ENCODE results near the gene TTC28. TPM values are rescaled to one million over a fixed set of nuclear protein-coding genes. Genes with fewer than 3 reads are reported as not detected.

Gene TTC28
- total RNA-seq, 1 donor from 2014 or later, result 70.8 TPM

DNA sequence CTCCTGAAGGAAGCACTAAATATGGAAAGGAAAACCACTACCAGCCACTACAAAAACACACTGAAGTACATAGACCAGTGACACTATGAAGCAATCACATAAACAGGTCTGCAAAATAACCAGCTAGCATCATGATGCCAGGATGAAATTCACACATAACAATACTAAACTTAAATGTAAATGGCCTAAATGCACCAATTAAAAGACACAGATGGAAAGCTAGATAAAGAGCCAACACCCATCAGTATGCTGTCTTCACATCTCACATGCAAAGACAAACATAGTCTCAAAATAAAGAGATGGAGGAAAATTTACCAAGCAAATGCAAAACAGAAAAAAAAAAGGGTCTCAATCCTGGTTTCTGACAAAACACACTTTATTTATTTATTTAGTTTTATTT is 171.7 kb downstream of the TTC28 start:
- TF ChIP-seq, protein P1, sequence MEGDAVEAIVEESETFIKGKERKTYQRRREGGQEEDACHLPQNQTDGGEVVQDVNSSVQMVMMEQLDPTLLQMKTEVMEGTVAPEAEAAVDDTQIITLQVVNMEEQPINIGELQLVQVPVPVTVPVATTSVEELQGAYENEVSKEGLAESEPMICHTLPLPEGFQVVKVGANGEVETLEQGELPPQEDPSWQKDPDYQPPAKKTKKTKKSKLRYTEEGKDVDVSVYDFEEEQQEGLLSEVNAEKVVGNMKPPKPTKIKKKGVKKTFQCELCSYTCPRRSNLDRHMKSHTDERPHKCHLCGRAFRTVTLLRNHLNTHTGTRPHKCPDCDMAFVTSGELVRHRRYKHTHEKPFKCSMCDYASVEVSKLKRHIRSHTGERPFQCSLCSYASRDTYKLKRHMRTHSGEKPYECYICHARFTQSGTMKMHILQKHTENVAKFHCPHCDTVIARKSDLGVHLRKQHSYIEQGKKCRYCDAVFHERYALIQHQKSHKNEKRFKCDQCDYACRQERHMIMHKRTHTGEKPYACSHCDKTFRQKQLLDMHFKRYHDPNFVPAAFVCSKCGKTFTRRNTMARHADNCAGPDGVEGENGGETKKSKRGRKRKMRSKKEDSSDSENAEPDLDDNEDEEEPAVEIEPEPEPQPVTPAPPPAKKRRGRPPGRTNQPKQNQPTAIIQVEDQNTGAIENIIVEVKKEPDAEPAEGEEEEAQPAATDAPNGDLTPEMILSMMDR (IDR thresholded peaks at IDR 0.05; ENCODE audit: unreplicated experiment), result no peak
- no peaks in the 10 kb centered on the region for H3K4me1 Mint-ChIP-seq (ENCODE audit: unreplicated experiment)
- H3K9me3 Mint-ChIP-seq (ENCODE audit: unreplicated experiment), result no peaks in the 10 kb centered on the region
- H3K27ac Mint-ChIP-seq (ENCODE audit: unreplicated experiment), result no peak overlapping the region
- peaks cover 31% of the 10 kb centered on the region for H3K36me3 Mint-ChIP-seq (ENCODE audit: low read depth, unreplicated experiment)
- peaks cover 2% of the 10 kb centered on the region for H3K27me3 Mint-ChIP-seq (ENCODE audit: unreplicated experiment)
- DNase-seq (ENCODE audit: low spot score), result no peak
- no peak overlapping the region for H3K4me3 Mint-ChIP-seq (ENCODE audit: unreplicated experiment)

DNA sequence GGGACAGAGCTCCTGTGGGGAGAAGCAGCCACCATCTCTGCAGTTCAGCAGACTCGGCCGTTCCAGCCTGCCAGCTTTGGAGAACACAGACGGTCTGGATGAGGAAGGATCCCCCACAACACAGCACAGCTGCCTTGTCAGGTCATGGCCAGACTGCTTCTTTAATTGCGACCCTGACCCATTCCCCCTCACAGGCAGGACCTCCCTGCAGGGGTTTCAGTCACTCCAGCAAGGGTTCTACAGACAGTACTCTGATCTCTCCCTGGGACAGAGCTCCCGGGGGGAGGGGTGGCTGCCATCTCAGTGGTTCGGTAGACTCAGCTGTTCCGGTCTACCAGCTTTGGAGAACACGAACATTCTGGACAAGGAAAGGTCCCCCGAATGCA is 173.5 kb downstream of the TTC28 start:
- TF ChIP-seq, protein P1 (IDR thresholded peaks at IDR 0.05; ENCODE audit: unreplicated experiment), result no peak
- no peak overlapping the region for H3K27ac Mint-ChIP-seq (ENCODE audit: unreplicated experiment)
- no peaks in the 10 kb centered on the region for H3K9me3 Mint-ChIP-seq (ENCODE audit: unreplicated experiment)

DNA sequence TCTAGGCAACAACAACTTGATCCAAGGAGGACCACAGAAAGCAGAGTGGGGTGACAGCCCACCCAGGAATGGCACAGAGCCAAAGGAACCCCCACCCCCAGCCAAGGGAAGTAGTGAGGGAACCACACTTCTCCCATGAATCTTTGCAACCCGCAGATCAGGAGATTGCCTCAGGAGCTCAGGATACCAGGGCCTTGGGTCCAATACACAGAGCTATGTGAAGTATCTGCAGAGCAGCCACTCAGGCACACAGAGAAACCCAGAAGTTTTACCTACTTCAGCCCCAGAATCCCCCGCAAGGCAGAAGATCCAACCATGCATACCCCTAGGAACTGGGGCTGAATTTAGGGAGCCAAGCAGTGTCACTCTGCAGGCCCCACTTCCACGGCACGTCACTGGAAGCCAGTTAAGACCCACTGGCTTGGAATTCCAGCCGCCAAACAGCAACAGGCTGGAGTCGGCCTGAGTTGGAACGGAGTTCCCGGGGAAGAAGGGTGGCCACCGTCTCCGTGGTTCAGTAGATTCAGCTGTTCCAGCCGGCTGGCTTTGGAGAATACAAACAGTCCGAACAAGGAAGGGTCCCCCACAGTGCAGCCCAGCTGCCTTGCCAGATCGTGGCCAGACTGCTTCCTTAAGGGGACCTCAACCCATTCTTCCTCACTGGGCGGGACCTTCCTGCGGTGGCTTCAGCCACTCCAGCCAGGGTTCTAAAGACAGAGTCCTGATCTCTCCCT is 174.1 kb downstream of the TTC28 start:
- H3K36me3 Mint-ChIP-seq (ENCODE audit: low read depth, unreplicated experiment), result peaks cover 21% of the 10 kb centered on the region
- no peak overlapping the region for H3K4me3 Mint-ChIP-seq (ENCODE audit: unreplicated experiment)
- H3K27ac Mint-ChIP-seq (ENCODE audit: unreplicated experiment), result no peak overlapping the region
- TF ChIP-seq, protein P1 (IDR thresholded peaks at IDR 0.05; ENCODE audit: unreplicated experiment), result no peak
- H3K4me1 Mint-ChIP-seq (ENCODE audit: unreplicated experiment), result no peaks in the 10 kb centered on the region
- no peaks in the 10 kb centered on the region for H3K9me3 Mint-ChIP-seq (ENCODE audit: unreplicated experiment)
- DNase-seq (ENCODE audit: low spot score), result no peak
- peaks cover 2% of the 10 kb centered on the region for H3K27me3 Mint-ChIP-seq (ENCODE audit: unreplicated experiment)

More for the DNA sequence above, 173.5 kb downstream of the TTC28 start:
- peaks cover 21% of the 10 kb centered on the region for H3K36me3 Mint-ChIP-seq (ENCODE audit: low read depth, unreplicated experiment)
- no peak overlapping the region for H3K4me3 Mint-ChIP-seq (ENCODE audit: unreplicated experiment)
- no peak for DNase-seq (ENCODE audit: low spot score)
- H3K27me3 Mint-ChIP-seq (ENCODE audit: unreplicated experiment), result peaks cover 2% of the 10 kb centered on the region
- no peaks in the 10 kb centered on the region for H3K4me1 Mint-ChIP-seq (ENCODE audit: unreplicated experiment)

DNA sequence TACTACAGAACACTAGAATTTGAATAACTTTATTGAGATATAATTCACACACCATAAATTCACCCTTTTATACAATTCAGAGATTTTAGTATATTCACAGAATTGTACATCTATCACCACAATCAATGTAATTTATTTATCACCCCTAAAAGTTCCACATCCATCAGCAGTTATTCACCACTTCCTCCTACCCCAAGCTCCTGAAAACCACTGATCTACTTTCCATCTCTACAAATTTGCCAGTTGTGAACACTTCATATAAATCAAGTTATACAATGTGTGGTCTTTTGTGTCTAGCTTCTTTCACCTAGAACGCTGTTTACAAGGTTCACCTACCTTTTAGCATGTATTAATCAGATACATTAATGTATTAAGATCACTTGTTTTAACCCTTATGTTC is 179.6 kb downstream of the TTC28 start:
- TF ChIP-seq, protein P1 (IDR thresholded peaks at IDR 0.05; ENCODE audit: unreplicated experiment), result no peak
- Mint-ChIP-seq H3K9me3 (ENCODE audit: unreplicated experiment) (no peaks in the 10 kb centered on the region), H3K36me3 (ENCODE audit: low read depth, unreplicated experiment) (no peaks in the 10 kb centered on the region), H3K27me3 (ENCODE audit: unreplicated experiment) (no peaks in the 10 kb centered on the region), H3K4me3 (ENCODE audit: unreplicated experiment) (no peak overlapping the region), H3K27ac (ENCODE audit: unreplicated experiment) (no peak overlapping the region), H3K4me1 (ENCODE audit: unreplicated experiment) (no peaks in the 10 kb centered on the region)
- DNase-seq (ENCODE audit: low spot score), result no peak

DNA sequence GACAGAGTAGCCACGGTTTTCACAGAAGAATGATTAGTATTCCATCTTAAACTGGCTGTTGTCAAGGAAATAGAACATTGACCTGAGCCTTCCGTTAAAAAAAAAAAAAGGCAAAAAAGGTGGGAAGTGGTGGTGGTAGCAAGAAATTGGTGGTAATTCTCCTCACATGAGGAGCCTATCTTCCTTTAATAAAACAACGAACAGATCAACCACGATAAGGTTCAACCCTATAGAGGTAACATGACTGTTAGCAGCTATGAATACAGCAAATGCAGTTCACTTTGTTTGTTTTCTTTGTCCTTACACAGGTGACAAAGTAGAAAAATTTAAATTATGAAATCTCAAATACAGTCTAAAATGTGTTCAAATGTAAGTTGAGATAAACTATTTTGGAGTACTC is 181.6 kb downstream of the TTC28 start:
- TF ChIP-seq, protein P1 (IDR thresholded peaks at IDR 0.05; ENCODE audit: unreplicated experiment), result no peak
- Mint-ChIP-seq H3K9me3 (ENCODE audit: unreplicated experiment) (no peaks in the 10 kb centered on the region), H3K27ac (ENCODE audit: unreplicated experiment) (peak overlapping the region; percentile 62), H3K4me3 (ENCODE audit: unreplicated experiment) (no peak overlapping the region), H3K36me3 (ENCODE audit: low read depth, unreplicated experiment) (no peaks in the 10 kb centered on the region), H3K4me1 (ENCODE audit: unreplicated experiment) (peaks cover 5% of the 10 kb centered on the region), H3K27me3 (ENCODE audit: unreplicated experiment) (no peaks in the 10 kb centered on the region)
- DNase-seq (ENCODE audit: low spot score), result no peak

Measured in endothelial cell (in vitro differentiated cells).